Measurements from ENCODE around the gene MBOAT1.

MBOAT1 gene, protein sequence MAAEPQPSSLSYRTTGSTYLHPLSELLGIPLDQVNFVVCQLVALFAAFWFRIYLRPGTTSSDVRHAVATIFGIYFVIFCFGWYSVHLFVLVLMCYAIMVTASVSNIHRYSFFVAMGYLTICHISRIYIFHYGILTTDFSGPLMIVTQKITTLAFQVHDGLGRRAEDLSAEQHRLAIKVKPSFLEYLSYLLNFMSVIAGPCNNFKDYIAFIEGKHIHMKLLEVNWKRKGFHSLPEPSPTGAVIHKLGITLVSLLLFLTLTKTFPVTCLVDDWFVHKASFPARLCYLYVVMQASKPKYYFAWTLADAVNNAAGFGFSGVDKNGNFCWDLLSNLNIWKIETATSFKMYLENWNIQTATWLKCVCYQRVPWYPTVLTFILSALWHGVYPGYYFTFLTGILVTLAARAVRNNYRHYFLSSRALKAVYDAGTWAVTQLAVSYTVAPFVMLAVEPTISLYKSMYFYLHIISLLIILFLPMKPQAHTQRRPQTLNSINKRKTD

GRCh38 chr6:20212392-20213111, at the start of gene MBOAT1:
MBOAT1 (minus strand) TSS chr6:20212469; CDS start chr6:20212234, 235 bp downstream.
- H3K9me3 ChIP-seq (ENCODE audit: insufficient read depth, low read depth, low read length) = no peaks in the 10 kb centered on the region
- H4K20me1 ChIP-seq (ENCODE audit: insufficient read depth, low read length, poor library complexity, severe bottlenecking) = no peaks in the 10 kb centered on the region
- peak within 1 kb of the TSS; percentile 98 for H3K4me3 ChIP-seq (ENCODE audit: low read length, poor library complexity, severe bottlenecking)
- no peaks in the 10 kb centered on the region for H3K9me2 ChIP-seq (replicated peaks; ENCODE audit: low read depth, low read length)
- H3K4me2 ChIP-seq (ENCODE audit: low read depth, low read length, poor library complexity, severe bottlenecking) = peak within 1 kb of the TSS; percentile 99
- TF ChIP-seq, protein P1, sequence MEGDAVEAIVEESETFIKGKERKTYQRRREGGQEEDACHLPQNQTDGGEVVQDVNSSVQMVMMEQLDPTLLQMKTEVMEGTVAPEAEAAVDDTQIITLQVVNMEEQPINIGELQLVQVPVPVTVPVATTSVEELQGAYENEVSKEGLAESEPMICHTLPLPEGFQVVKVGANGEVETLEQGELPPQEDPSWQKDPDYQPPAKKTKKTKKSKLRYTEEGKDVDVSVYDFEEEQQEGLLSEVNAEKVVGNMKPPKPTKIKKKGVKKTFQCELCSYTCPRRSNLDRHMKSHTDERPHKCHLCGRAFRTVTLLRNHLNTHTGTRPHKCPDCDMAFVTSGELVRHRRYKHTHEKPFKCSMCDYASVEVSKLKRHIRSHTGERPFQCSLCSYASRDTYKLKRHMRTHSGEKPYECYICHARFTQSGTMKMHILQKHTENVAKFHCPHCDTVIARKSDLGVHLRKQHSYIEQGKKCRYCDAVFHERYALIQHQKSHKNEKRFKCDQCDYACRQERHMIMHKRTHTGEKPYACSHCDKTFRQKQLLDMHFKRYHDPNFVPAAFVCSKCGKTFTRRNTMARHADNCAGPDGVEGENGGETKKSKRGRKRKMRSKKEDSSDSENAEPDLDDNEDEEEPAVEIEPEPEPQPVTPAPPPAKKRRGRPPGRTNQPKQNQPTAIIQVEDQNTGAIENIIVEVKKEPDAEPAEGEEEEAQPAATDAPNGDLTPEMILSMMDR (conservative IDR thresholded peaks at IDR 0.05; ENCODE audit: low read length) = 0 out of 2 replicates have a peak, but pooled peaks have one; percentile 17
- no peak for TF ChIP-seq EZH2phosphoT487 (IDR thresholded peaks at IDR 0.05; ENCODE audit: borderline replicate concordance)
- H2AFZ ChIP-seq (ENCODE audit: low read length) = peak within 1 kb of the TSS; percentile 99
- peaks cover 12% of the 10 kb centered on the region; the same call in 1 of the 2 replicates for H3F3A ChIP-seq (ENCODE audit: low read depth)
- H3K27me3 ChIP-seq (ENCODE audit: insufficient read depth, low read length, poor library complexity, severe bottlenecking) = no peaks in the 10 kb centered on the region
- peaks cover 30% of the 10 kb centered on the region for H3K79me2 ChIP-seq (ENCODE audit: insufficient read depth, low read length)
- H3K36me3 ChIP-seq (ENCODE audit: insufficient read depth, low read length) = no peaks in the 10 kb centered on the region
- H3K9ac ChIP-seq (ENCODE audit: low read depth, low read length, poor library complexity, severe bottlenecking) = peak within 1 kb of the TSS; percentile 89
- H3K4me1 ChIP-seq (ENCODE audit: insufficient read depth, low read length, poor library complexity, severe bottlenecking) = peaks cover 46% of the 10 kb centered on the region

DNA sequence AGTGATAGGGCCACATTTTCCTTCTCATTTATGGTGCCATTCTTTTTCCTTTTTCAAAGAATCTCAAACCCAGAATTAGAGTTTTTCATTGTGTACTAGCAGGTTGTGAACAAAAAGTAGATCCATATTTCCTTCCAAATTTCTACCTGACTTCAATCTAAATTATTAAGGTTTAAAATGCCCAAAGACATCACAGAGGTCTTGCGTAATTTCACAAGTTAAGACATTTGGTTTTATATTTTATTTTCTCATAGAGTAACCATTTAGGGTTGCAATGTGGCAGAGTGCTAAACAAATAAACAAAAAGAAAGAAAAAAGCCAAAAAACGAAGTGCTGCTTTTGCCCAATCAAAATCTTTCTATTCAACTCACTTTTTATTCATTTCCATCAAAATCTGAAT, 49.4 kb upstream of the MBOAT1 start:
- TF ChIP-seq EZH2phosphoT487 (IDR thresholded peaks at IDR 0.05; ENCODE audit: borderline replicate concordance) = no peak
- TF ChIP-seq, protein P1 (conservative IDR thresholded peaks at IDR 0.05; ENCODE audit: low read length) = no peak
- Histone ChIP-seq H4K20me1 (ENCODE audit: insufficient read depth, low read length, poor library complexity, severe bottlenecking) (no peaks in the 10 kb centered on the region), H3K4me3 (ENCODE audit: low read length, poor library complexity, severe bottlenecking) (no peak overlapping the region), H3F3A (ENCODE audit: low read depth) (no peaks in the 10 kb centered on the region), H3K9ac (ENCODE audit: low read depth, low read length, poor library complexity, severe bottlenecking) (no peak overlapping the region), H3K9me3 (ENCODE audit: insufficient read depth, low read depth, low read length) (no peaks in the 10 kb centered on the region), H3K4me2 (ENCODE audit: low read depth, low read length, poor library complexity, severe bottlenecking) (no peak overlapping the region), H3K36me3 (ENCODE audit: insufficient read depth, low read length) (no peaks in the 10 kb centered on the region), H3K79me2 (ENCODE audit: insufficient read depth, low read length) (no peaks in the 10 kb centered on the region), H3K9me2 (replicated peaks; ENCODE audit: low read depth, low read length) (no peaks in the 10 kb centered on the region), H3K27me3 (ENCODE audit: insufficient read depth, low read length, poor library complexity, severe bottlenecking) (no peaks in the 10 kb centered on the region), H3K4me1 (ENCODE audit: insufficient read depth, low read length, poor library complexity, severe bottlenecking) (no peaks in the 10 kb centered on the region), H2AFZ (ENCODE audit: low read length) (no peak overlapping the region)

GRCh38 chr6:20260360-20260759, 48.1 kb upstream of the MBOAT1 start:
- Histone ChIP-seq H3F3A (ENCODE audit: low read depth) (no peaks in the 10 kb centered on the region), H2AFZ (ENCODE audit: low read length) (no peak overlapping the region), H4K20me1 (ENCODE audit: insufficient read depth, low read length, poor library complexity, severe bottlenecking) (no peaks in the 10 kb centered on the region), H3K36me3 (ENCODE audit: insufficient read depth, low read length) (no peaks in the 10 kb centered on the region), H3K4me1 (ENCODE audit: insufficient read depth, low read length, poor library complexity, severe bottlenecking) (no peaks in the 10 kb centered on the region), H3K27me3 (ENCODE audit: insufficient read depth, low read length, poor library complexity, severe bottlenecking) (no peaks in the 10 kb centered on the region), H3K4me3 (ENCODE audit: low read length, poor library complexity, severe bottlenecking) (no peak overlapping the region), H3K9me3 (ENCODE audit: insufficient read depth, low read depth, low read length) (no peaks in the 10 kb centered on the region), H3K79me2 (ENCODE audit: insufficient read depth, low read length) (no peaks in the 10 kb centered on the region), H3K9me2 (replicated peaks; ENCODE audit: low read depth, low read length) (no peaks in the 10 kb centered on the region), H3K9ac (ENCODE audit: low read depth, low read length, poor library complexity, severe bottlenecking) (no peak overlapping the region), H3K4me2 (ENCODE audit: low read depth, low read length, poor library complexity, severe bottlenecking) (no peak overlapping the region)
- no peak for TF ChIP-seq EZH2phosphoT487 (IDR thresholded peaks at IDR 0.05; ENCODE audit: borderline replicate concordance)
- TF ChIP-seq, protein P1 (conservative IDR thresholded peaks at IDR 0.05; ENCODE audit: low read length) = no peak

All from Loucy (cell line).